Body of pancreas (tissue), 4 donors: ENCODE measurements around the gene STX16. TPM values are rescaled to one million over a fixed set of nuclear protein-coding genes. Genes with fewer than 3 reads are reported as not detected.

Experiments
- ATAC-seq: fragments of 150-250 bp; one replicate; pipeline ENCODE4 v1.9.1; 2016
- DNase-seq, 4 donors: peaks; one replicate each; pipeline ENCODE4 v3.0.0-alpha.2; 2019
- H3K27ac ChIP-seq, 4 donors: fragments of 200-600 bp; sonication (generic); 1 replicate in 3 of 4; 2 replicates in 1 of 4; pipeline versions ENCODE4 v1.5.1 to v1.6.1; 2016 to 2019; ENCODE audit warnings: mild to moderate bottlenecking in 1 of 4, mixed read lengths in 1 of 4, moderate library complexity in 1 of 4
- H3K27me3 ChIP-seq, 2 donors: fragments of 200-600 bp; sonication (generic); one replicate each; pipeline ENCODE4 v1.6.0; 2016; ENCODE audit warnings: mild to moderate bottlenecking in 1 of 2
- H3K36me3 ChIP-seq, 2 donors: fragments of 200-600 bp; sonication (generic); replicated peaks in 1 of 2; 2 replicates each; pipeline ENCODE4 v1.5.1; 2016; ENCODE audit warnings: low read depth in 2 of 2; ENCODE audit not compliant: insufficient read depth in 1 of 2
- H3K4me1 ChIP-seq: fragments of 200-600 bp; sonication (generic); one replicate; pipeline ENCODE4 v1.6.0; 2016
- H3K4me3 ChIP-seq, 2 donors: fragments of 200-600 bp; sonication (generic); 1 replicate in 1 of 2; 2 replicates in 1 of 2; pipeline ENCODE4 v1.5.1; 2016 to 2019
- H3K9me3 ChIP-seq, 3 donors: fragments of 200-600 bp; sonication (generic); 1 replicate in 2 of 3; 2 replicates in 1 of 3; pipeline ENCODE4 v1.5.1; 2016
- POLR2A ChIP-seq, 3 donors: fragments of 450-650 bp; IDR thresholded peaks; one replicate each; pipeline ENCODE4 v1.6.1; 2016; ENCODE audit warnings: antibody characterized with exemption in 3 of 3, mild to moderate bottlenecking in 2 of 3
- WGBS, 2 donors: methylation state at CpG; one replicate each; pipeline ENCODE4 v1.1.5; 2017; 5-methylcytosine and 5-hydroxymethylcytosine counted together
- intact Hi-C: fragments of 100-400 bp; cut with DNase I; formaldehyde crosslinking; loops from one replicate; pipeline ENCODE4 v1.15.1; 2023
- total RNA-seq, 2 donors: library from RNA; depleted of rRNA; stranded (reverse); fragments of >200 nt; gene quantifications; one replicate each; pipeline ENCODE4 v1.1.0, GENCODE V29; 2016
- TF ChIP-seq, protein P1 (sequence below), 7 experiments: fragments of 450-650 bp in 4 of 7; fragments of 200-600 bp in 3 of 7; sonication (generic) in 3 of 7; IDR thresholded peaks; one replicate each; pipeline ENCODE4 v1.5.1; 2016 to 2019; ENCODE audit warnings: antibody characterized with exemption in 7 of 7

STX16 gene
- total RNA-seq, 2 donors from 2014 or later, result 55.0 to 69.5 TPM

DNA sequence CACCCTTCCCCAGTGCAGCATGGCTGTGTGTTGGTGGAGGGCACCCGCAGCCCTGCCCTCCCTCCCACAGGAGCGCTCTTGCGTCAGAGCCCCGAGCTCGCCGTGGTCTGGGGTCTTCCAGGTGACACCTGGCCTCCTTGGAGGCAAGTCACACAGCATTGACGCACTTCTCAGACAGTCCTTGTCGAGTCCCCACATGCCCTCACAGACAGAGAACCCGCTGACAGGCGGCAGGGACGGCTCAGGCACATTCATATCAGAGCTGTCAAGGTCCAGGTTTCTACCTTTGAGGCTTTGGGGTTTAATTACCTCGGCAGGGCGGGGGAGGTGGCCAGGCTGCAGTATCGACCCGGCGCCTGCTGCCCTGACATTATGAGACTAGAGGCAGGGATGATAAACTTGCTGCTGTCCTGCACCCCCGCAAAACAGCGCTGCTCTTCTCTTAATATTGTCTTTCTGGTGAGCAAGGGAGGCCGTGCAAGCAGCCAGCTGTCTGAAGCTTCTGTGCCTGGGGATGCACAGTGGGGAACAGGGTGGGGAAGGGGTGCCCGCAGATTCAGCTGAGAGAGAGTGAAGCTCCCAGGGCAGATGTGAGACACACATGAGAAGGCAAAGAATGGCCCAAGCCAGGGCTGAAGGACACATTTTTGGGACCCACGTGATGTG, 46.3 kb downstream of the STX16 start:
- 74 to 100% methylated on average over 8 to 21 of the region's 21 CpGs for WGBS, 2 donors

DNA sequence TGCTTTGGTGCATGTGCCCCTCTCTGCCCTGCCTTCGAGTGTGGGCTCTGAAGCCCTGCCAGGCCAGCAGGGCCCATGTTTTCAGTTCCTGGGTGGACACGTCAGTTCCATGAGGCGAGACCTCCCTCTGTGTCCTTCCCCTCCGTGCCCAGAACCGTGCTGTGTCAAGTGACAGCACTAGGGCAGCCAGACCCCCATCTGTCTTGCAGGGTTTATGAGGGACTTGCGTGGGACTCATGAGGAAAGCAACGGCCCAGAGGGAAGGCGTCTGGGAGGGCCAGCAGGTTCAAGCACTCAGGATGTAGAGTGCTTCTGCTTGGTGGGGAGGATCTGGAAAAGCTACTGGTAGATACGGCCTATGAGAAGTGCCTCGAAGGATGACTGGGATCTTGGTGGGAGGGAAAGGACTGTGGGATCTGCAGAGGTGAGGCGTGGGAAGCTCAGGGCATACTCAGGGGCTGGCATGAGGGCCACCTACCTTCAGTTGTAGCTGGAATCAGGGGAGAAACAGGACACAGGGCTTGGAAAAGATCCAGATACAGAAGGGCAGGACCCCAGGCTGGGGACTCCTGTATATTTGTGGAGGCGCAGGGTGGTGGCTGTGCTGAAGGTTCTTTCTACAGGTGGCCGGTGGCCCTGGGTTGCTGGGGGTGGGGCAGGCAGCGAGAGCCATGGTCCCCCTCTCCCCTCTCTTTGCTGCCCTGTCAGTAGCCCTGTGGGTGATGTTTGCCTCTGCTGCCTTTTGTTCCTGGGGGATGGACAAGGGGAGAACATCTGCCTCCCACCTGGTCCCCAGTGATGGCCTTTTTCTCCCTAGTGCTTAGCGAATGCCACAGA, 47.0 kb downstream of the STX16 start:
- no peak for TF ChIP-seq POLR2A (IDR thresholded peaks at IDR 0.05)
- TF ChIP-seq, protein P1, sequence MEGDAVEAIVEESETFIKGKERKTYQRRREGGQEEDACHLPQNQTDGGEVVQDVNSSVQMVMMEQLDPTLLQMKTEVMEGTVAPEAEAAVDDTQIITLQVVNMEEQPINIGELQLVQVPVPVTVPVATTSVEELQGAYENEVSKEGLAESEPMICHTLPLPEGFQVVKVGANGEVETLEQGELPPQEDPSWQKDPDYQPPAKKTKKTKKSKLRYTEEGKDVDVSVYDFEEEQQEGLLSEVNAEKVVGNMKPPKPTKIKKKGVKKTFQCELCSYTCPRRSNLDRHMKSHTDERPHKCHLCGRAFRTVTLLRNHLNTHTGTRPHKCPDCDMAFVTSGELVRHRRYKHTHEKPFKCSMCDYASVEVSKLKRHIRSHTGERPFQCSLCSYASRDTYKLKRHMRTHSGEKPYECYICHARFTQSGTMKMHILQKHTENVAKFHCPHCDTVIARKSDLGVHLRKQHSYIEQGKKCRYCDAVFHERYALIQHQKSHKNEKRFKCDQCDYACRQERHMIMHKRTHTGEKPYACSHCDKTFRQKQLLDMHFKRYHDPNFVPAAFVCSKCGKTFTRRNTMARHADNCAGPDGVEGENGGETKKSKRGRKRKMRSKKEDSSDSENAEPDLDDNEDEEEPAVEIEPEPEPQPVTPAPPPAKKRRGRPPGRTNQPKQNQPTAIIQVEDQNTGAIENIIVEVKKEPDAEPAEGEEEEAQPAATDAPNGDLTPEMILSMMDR (IDR thresholded peaks at IDR 0.05), result no peak
- intact Hi-C loops, result loop anchor here (10.0 kb wide), 1 partner anchor 463 kb away; no protein-coding TSS in a partner anchor
- 90 to 95% methylated on average over 7 to 14 of the region's 15 CpGs for WGBS, 2 donors
- Histone ChIP-seq H3K27ac (no peak overlapping the region), H3K36me3 (peaks cover 0 to 14% of the 10 kb centered on the region in 2 donors), H3K27me3 (no peaks in the 10 kb centered on the region), H3K4me1 (peaks cover 15% of the 10 kb centered on the region), H3K9me3 (no peaks in the 10 kb centered on the region), H3K4me3 (no peak overlapping the region)
- ATAC-seq (no peak), DNase-seq (peak in 2 of 4 donors; percentile 4 to 9)

More for the DNA sequence above, 46.3 kb downstream of the STX16 start:
- Histone ChIP-seq H3K4me3 (no peak overlapping the region), H3K4me1 (peaks cover 16% of the 10 kb centered on the region), H3K9me3 (no peaks in the 10 kb centered on the region), H3K36me3 (peaks cover 0 to 14% of the 10 kb centered on the region in 2 donors), H3K27me3 (no peaks in the 10 kb centered on the region), H3K27ac (no peak overlapping the region)
- peak in 2 of 4 donors; percentile 3 to 4 for DNase-seq
- intact Hi-C loops, result loop anchor here (10.0 kb wide), 1 partner anchor 463 kb away; no protein-coding TSS in a partner anchor
- no peak for ATAC-seq
- TF ChIP-seq, protein P1 (IDR thresholded peaks at IDR 0.05), result no peak
- TF ChIP-seq POLR2A (IDR thresholded peaks at IDR 0.05), result no peak

DNA sequence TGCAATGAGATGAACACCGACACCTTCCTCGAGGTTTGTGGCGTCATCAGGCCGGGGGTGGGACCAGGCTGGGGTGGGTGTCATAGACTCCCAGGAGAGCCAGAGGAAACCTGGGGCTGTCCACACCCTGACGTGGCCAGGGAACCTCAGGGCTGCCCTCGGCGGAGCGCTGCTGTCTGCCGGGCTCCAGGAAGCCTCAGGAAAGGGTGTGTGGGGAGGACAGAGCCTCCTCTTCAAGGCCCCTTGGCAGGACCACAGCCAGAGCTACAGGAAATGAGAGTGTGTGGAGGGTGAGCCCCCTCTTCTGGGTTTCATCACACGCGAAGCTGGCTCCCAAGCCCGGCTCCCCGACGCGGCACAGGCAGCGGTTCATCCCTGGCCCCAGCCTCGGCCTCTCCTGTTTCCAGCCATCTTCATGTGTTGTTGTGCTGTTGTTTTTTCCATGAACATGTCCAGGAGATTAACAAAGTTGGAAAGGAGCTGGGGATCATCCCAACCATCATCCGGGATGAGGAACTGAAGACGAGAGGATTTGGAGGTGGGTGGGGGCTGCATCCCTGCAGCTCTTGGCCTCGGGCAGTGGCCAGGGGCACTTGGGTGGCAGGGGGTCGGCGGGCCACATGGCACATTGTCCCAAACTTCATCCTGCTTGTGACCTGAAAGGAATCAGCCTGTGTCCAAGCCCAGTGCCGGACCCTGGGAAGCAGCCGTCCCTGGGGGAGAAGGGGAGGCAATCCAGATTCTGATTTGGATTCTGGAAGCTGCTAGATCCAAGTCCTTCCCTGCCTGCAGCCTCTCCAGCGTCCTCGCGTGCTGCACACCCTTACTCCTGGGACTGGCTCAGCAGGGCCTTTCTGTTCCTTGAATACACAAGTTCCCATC, 47.9 kb downstream of the STX16 start:
- DNase-seq, result peak in 3 of 4 donors; percentile 6 to 13 (median 12)
- Histone ChIP-seq H3K4me1 (peaks cover 6% of the 10 kb centered on the region), H3K36me3 (peaks cover 0 to 21% of the 10 kb centered on the region in 2 donors), H3K9me3 (no peaks in the 10 kb centered on the region), H3K27me3 (no peaks in the 10 kb centered on the region), H3K27ac (no peak overlapping the region), H3K4me3 (no peak overlapping the region)
- 86 to 91% methylated on average over 16 to 26 of the region's 27 CpGs for WGBS, 2 donors
- ATAC-seq, result no peak
- TF ChIP-seq POLR2A (IDR thresholded peaks at IDR 0.05), result no peak
- TF ChIP-seq, protein P1 (IDR thresholded peaks at IDR 0.05), result no peak
- intact Hi-C loops, result loop anchor here (10.0 kb wide), 1 partner anchor 464 kb away; no protein-coding TSS in a partner anchor

DNA sequence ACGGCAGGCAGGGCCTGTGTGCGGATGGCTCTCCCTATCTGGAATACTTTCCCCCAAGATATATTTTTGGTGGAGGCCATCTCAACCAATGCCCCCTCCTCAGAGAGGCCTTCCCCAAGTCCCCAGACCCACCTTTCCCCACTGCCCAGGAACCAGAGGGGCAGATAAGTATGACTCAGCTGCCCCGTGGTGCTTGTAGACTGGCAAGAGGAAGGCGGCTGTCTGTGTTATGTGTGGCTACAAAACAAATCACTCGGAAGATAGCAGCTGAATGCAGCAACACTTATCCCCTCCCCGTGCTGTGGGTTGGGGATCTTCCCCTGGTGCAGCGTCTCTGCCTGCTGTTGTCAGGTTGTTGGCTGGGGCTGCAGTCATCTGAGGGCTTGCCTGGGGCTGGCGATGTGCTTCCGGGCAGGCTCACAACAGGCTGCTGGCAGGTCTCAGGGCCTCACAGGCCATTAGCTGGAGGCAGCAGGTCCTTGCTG, 48.6 kb downstream of the STX16 start:
- intact Hi-C loops, result loop anchor here (10.0 kb wide), 1 partner anchor 465 kb away; no protein-coding TSS in a partner anchor
- no peak overlapping the region for H3K27ac ChIP-seq
- WGBS, 2 donors, result 84 to 93% methylated on average over 8 to 9 of the region's 9 CpGs
- ATAC-seq, result no peak
- H3K36me3 ChIP-seq, result peaks cover 0 to 23% of the 10 kb centered on the region in 2 donors
- peak in 3 of 4 donors; percentile 3 to 9 (median 7) for DNase-seq
- H3K9me3 ChIP-seq, result no peaks in the 10 kb centered on the region
- no peak overlapping the region for H3K4me3 ChIP-seq
- H3K4me1 ChIP-seq, result no peaks in the 10 kb centered on the region
- H3K27me3 ChIP-seq, result no peaks in the 10 kb centered on the region
- no peak for TF ChIP-seq POLR2A (IDR thresholded peaks at IDR 0.05)
- TF ChIP-seq, protein P1 (IDR thresholded peaks at IDR 0.05), result no peak
